Measurements from ENCODE around the gene FIBCD1.

GRCh38 chr9:130862217-130862616 is 76.8 kb downstream of the FIBCD1 start:
- TF ChIP-seq, protein P1, sequence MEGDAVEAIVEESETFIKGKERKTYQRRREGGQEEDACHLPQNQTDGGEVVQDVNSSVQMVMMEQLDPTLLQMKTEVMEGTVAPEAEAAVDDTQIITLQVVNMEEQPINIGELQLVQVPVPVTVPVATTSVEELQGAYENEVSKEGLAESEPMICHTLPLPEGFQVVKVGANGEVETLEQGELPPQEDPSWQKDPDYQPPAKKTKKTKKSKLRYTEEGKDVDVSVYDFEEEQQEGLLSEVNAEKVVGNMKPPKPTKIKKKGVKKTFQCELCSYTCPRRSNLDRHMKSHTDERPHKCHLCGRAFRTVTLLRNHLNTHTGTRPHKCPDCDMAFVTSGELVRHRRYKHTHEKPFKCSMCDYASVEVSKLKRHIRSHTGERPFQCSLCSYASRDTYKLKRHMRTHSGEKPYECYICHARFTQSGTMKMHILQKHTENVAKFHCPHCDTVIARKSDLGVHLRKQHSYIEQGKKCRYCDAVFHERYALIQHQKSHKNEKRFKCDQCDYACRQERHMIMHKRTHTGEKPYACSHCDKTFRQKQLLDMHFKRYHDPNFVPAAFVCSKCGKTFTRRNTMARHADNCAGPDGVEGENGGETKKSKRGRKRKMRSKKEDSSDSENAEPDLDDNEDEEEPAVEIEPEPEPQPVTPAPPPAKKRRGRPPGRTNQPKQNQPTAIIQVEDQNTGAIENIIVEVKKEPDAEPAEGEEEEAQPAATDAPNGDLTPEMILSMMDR (IDR thresholded peaks at IDR 0.05), result no peak
- TF ChIP-seq POLR2A (IDR thresholded peaks at IDR 0.05), result no peak
